Bronchial epithelial cell (primary cell): ENCODE data around the gene VSIG10. TPM values are rescaled to one million over a fixed set of nuclear protein-coding genes. Genes with fewer than 3 reads are reported as not detected.
"Not testable (repeated sequence)": the region's sequence is repeated elsewhere in the genome, so short reads cannot be mapped to it uniquely, and the experiment has no call there.

Experiments
- DNase-seq: peaks from one replicate; pipeline ENCODE4 v3.0.0-alpha.2; 2010; ENCODE audit warnings: low read depth
- FAIRE-seq: peaks from 2 replicates; lab custom pipeline; 2011; peaks lifted over from hg19 to GRCh38; lab: Jason Lieb, UNC
- H3K27me3 ChIP-seq: 2 replicates; pipeline ENCODE4 v1.5.1; 2011; ENCODE audit warnings: low read length; ENCODE audit not compliant: control insufficient read depth, insufficient read depth
- H3K36me3 ChIP-seq: 2 replicates; pipeline ENCODE4 v1.5.1; 2011; ENCODE audit warnings: low read length; ENCODE audit not compliant: control insufficient read depth, insufficient read depth
- H3K4me3 ChIP-seq: 2 replicates; pipeline ENCODE4 v1.5.1; 2011; ENCODE audit warnings: mild to moderate bottlenecking, low read depth, low read length, control low read depth
- CTCF ChIP-seq: IDR thresholded peaks from 2 replicates; pipeline ENCODE4 v1.5.1; 2011; ENCODE audit warnings: mild to moderate bottlenecking, moderate library complexity, low read length, control low read depth, inconsistent platforms; ENCODE audit not compliant: insufficient read depth, severe bottlenecking
- total RNA-seq: library from RNA; depleted of rRNA; stranded (reverse); fragments of >200 nt; gene quantifications from 2 replicates; pipeline ENCODE4 v1.2.1, GENCODE V29; 2014

VSIG10 gene
- total RNA-seq, 1 donor from 2014 or later, result 20.0 TPM

- no peaks in the 10 kb centered on the region for H3K36me3 ChIP-seq
Observed at GRCh38 chr12:118094039-118094438, 9.8 kb downstream of the VSIG10 start.

GRCh38 chr12:118089782-118090181 is 14.0 kb downstream of the VSIG10 start:
- FAIRE-seq, result peak; percentile 28
- H3K4me3 ChIP-seq, result no peak overlapping the region
- no peak for TF ChIP-seq CTCF
- no peak for DNase-seq
- H3K27me3 ChIP-seq, result no peaks in the 10 kb centered on the region
- no peaks in the 10 kb centered on the region for H3K36me3 ChIP-seq

More at GRCh38 chr12:118094039-118094438, 9.8 kb downstream of the VSIG10 start:
- FAIRE-seq (no peak), DNase-seq (no peak)
- Histone ChIP-seq H3K27me3 (no peaks in the 10 kb centered on the region), H3K4me3 (no peak overlapping the region)
- TF ChIP-seq CTCF, result no peak

GRCh38 chr12:118082161-118082560 is 21.6 kb downstream of the VSIG10 start:
- Histone ChIP-seq H3K4me3 (no peak overlapping the region), H3K36me3 (peaks cover 2% of the 10 kb centered on the region), H3K27me3 (no peaks in the 10 kb centered on the region)
- FAIRE-seq (no peak), DNase-seq (no peak)
- TF ChIP-seq CTCF, result no peak

- FAIRE-seq, H3K36me3 ChIP-seq: not testable (repeated sequence)
Observed at GRCh38 chr12:118081521-118081920, 22.3 kb downstream of the VSIG10 start.

GRCh38 chr12:118073768-118074167 is 30.0 kb downstream of the VSIG10 start:
- no peak for FAIRE-seq
- no peak for DNase-seq
- no peak for TF ChIP-seq CTCF
- Histone ChIP-seq H3K27me3 (no peaks in the 10 kb centered on the region), H3K4me3 (no peak overlapping the region), H3K36me3 (no peaks in the 10 kb centered on the region)

More at GRCh38 chr12:118081521-118081920, 22.3 kb downstream of the VSIG10 start:
- H3K27me3 ChIP-seq, H3K4me3 ChIP-seq, DNase-seq: not testable (repeated sequence)

- H3K4me3 ChIP-seq, result no peak overlapping the region
- DNase-seq (no peak), FAIRE-seq (no peak)
- no peak for TF ChIP-seq CTCF
- H3K36me3 ChIP-seq, result no peaks in the 10 kb centered on the region
- no peaks in the 10 kb centered on the region for H3K27me3 ChIP-seq
Observed at GRCh38 chr12:118070650-118071049, 33.2 kb downstream of the VSIG10 start.
